HCEC 1CT (cell line): ENCODE data around the gene NPBWR2.

ENCODE experiments used
- DNase-seq: peaks from one replicate; pipeline ENCODE4 v3.0.0-alpha.2; 2017

The NPBWR2 gene

DNA sequence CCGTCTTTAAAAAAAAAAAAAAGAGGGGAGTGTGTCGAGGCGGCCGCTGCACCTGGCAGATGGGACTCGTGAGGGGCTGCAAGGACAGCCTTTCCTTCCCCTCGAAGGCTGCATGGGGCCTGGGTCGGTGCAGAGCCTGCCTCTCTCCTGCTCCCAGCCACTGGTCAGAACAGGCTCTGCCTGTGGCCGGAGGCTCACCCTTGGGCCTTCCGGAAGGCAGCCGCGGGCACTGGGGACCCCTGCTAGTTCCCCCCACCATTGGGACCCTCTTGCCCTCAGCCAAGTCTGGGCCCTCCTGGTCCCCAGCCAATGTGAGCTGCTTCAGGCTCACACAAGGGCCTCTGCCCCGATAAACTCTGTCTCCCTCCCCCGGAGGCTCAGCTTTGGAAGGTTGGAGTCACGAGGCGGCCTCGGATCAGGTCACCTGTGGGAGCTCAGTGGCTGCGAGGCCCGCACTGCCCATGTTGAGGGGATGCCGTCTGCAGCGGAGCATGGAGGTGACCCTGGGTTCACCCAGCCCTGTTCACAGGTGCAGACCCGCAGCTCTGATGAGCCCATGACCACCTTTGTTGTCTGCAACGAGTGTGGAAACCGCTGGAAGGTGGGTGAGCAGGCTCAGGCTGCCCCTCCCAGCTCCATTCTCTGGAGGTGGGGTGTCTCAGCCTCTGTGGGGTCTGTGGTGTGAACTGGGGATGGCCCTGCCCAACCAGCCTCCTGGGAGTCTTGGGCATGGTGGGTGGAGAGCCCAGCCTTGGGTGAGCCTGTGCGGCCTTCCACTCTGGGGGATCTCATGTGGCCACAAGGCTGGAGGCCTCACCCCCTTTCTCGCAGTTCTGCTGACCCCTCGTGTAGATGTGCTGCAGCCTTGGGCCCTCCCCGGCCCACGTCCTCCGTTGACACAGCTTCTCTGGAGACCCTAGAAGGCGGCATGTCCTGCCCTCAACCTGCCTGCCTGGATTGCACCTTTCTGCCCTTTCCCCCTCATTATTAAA is 35.7 kb downstream of the NPBWR2 start:
- no peak for DNase-seq

DNA sequence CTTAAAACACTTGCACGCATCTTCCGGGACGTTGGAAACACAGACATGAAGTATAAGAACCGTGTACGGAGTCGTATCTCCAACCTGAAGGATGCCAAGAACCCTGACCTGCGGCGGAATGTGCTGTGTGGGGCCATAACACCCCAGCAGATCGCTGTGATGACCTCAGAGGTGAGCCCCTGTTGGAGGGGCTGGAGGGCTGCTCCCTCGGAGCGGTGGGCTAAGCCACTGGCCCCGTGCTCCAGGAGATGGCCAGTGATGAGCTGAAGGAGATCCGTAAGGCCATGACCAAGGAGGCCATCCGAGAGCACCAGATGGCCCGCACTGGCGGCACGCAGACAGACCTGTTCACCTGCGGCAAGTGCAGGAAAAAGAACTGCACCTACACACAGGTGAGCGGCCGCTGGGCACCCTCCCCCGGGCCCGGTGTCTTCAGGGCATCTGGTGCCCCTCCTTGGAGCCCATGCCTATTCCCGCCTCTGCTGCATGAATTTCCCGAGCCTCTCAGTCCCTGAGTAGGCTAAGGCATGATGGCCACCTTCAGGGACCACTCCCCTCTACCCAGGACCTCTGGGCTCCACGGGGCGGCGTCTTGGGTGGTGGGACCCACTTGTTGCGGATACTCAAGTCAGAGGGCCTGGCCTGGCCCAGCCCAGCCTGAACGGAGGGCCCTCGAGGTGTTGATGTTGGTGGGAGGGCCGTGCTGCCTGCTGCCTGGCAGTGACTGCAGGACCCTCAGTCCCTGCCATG is 36.9 kb downstream of the NPBWR2 start:
- no peak for DNase-seq

DNA sequence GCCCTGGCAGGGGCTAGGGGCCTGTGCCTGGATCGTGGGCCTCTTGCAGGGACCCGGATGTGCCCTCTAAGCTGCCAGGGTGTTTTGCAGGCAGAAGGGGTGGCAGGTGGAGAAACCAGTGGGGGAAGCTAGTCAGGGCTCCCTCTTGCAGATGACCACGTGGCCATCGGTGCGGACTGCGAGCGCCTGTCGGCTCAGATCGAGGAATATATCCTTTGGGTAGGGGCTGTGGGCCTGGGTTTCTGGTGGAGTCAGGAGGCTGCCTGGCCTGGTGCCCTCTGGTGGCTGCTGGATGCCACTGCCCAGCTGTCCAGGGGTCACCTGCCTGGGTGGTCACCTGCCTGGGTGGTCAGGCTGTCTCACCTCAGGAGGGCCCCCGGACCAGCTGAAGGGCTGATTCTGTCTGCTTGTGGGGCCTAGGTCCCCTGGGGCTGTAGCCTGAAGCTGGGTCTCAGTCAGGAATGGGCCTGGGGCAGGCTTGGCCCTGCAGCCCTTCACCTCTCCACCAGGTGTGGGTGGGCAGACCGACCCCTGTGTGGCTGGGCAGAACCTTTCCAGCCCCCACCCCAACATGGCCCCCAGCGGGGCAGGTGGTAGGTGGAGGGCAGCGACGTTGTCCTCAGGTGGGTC is 37.6 kb downstream of the NPBWR2 start:
- no peak for DNase-seq

DNA sequence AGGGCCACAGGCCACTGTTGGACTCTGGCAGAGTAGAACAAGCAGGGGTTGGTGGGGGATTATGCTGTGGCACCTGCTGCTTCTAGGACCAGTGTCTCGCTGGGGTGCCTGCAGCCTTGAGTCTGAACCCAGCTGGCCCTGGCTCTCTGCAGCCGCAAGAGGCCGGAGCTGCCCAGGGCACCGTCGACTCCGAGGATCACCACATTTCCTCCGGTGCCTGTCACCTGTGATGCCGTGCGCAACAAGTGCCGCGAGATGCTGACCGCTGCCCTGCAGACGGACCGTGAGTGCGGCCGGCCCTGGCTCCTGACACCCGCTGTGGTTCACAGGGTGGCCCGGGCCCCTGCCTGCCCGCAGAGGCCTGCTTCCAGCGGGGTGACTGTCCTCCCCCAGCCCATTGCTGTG is 38.2 kb downstream of the NPBWR2 start:
- no peak for DNase-seq

DNA sequence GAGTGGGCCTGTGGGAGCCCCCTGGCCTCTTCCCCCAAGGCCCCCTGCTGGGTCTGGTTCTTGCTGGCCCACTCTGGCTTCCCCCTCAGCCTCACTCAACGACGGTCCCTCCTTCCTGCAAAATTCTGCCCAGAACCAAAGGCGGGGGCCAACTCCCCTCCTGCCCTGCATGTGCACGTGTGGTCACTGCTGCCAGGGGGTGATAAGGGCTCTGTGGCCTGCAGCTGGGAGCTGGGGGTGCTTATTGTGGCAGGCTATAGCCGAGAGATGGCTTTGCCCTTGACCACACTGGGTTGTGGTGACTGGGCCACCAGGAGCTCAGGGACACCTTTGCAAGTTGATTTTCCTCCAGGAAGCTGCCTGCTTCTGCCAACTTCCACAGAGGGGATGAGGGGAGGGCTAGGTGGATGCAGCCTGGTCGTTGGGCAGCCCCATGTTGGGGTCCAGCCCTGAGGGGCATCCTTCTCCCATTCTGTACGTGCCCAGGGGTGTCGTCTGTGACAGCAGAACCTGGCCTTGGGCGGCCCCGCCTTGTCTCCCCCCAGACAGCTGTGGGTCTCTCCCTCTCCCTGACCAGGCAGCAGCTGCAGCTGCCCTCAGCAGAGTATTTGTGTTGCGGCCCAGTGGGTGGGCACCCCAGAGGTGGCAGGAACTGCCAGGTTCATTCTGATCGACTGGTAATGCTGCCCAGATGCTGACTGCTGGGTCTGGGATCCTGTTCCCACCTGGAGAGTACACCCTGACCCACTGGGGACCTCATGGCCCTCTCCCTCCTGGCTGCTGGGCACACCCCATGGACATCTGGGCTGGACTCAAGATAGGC is 38.8 kb downstream of the NPBWR2 start:
- DNase-seq, result no peak

DNA sequence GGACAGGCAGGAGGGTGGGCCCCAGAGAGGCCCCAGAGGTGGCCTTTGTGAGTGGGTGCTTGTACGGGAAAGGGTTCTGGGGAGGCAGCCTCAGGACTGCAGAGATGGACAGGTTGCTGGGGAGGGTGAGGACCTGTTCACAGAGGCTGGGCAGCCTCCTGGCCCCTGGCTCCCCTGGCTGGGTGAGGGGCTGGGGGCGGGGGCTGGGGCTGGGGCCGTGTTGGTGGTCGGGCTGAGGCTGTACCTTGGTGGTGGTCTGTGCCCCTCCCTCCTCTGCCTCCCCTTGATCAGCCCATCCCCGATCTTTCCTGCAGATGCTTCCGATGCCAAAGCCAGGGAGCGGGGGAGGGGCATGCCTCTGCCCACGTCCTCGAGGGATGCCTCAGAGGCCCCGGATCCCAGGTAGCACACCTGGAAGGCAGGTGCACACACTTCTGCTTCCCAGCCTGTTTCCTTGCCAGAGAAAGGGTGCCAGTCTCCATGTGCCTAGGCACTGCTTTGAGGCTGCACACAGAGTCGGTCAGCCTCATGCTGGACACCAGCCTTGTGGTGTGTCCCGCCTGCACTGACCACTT is 39.5 kb downstream of the NPBWR2 start:
- no peak for DNase-seq

DNA sequence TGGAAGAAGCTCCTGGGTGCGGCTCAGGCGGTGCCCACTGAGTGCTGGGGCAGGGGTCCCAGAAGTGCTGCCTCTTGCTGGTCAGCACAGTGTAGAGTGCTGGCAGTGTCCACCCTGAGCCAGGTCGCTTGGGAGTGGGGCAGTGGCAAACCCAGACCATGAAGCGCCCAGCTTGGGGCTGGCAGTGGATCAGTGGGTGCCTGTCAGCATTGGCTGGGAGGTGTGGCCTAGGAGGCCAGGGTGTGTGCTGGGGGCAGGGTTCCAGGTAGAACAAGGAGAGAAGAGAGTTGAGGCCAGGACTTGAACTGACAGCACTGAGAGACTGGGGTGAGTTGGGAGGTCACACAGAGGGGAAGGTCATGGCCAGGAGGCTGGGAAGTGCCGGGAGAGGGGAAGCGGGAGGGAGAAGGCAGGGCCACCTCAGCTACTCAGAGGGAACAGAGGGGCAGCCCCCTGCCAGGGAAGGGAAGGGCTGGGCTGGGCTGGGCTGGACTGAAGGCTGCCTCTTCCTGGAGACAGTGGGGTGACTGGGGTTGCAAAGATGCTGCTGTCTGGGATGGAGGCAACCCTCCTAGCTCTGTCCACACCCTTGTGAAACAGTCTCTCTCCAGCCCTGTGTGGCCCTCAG is 40.2 kb downstream of the NPBWR2 start:
- DNase-seq, result no peak

DNA sequence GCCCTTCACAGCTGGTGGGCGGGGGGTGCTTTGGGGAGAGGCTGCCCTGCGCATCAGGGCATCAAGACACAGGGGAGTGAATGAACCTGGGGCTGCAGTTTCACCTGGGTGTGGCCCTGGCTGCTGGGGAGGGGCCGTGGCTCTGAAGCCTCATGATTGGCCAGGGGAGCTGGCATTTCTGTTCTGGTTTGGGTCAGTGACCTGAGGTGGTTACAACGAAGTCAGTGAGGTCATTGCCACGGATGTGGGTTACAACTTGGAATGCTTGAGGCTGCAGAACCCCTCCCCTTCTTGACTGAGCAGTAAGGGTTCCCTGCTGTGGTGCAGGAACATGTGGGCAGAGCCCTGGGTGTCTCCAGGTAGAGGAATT is 41.4 kb downstream of the NPBWR2 start:
- DNase-seq, result peak; percentile 77

DNA sequence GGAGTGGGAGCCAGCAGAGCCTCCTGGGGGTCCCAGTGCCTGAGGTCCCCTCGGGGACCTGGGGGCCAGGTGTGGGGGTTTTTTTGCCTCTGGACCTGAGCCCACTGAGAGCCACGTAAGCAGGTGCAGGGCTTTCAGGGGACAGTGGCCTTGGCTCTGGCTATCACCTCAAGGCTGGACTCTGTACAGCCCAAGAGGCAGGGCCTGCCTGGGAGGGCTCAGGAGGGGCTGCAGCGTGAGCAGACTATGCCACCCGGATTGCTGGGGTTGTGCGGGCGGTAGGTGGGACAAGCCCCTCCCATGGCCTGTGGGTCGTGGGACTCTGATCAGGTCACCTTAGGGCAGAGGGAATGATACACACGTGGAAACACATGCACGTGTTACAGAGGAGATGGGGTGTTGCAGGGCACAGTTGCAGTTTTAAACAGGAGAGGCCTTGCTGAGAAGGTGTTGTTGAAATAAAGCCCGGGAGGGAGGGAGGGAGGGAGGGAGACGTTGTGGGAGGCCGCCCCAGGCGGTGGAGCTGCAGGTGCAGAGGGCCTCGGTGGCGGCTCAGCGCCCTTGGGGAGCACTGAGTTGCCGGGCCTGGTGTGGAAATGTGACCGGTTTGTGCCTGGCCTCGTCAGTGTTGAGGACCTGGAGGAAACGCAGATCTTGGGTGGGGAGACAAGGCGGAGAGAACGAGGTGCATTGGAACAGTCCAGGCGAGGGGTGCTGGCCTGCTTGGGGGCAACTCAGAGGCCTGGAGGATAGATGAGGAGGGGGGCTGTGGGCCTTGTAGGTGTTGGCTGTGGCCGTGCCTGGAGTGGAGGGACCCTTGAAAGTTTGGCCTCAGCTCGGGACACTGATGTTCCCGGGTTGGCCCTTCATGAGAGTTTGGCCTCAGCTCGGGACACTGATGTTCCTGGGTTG is 42.0 kb downstream of the NPBWR2 start:
- no peak for DNase-seq

DNA sequence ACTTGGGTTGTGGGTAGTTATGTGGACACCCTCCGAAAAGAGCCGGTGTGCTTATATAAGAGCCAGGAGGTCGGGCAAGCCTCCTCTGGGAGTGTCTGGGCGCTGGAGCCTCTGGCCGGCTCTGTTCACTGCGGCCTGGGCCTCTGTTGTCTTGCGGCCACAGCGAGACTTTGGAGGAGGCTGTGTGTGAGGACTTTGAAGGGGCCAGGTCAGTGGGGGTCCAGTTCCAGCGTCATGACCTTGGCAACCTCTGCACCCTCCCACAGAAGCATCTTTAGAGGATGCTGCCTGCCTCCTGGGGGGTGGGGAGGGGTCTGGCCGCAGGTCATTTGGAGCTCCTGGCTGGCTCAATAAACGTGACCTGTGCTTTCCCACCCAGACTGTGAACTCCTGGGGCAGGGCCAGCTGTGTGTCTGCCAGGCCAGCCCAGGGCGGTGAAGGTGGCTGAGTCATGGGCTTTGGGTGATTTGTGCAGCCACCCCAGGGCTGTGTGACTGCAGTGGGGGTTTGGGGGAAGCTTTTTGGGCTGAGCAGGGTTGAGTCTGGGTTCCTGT is 43.1 kb downstream of the NPBWR2 start:
- peak; percentile 68 for DNase-seq

DNA sequence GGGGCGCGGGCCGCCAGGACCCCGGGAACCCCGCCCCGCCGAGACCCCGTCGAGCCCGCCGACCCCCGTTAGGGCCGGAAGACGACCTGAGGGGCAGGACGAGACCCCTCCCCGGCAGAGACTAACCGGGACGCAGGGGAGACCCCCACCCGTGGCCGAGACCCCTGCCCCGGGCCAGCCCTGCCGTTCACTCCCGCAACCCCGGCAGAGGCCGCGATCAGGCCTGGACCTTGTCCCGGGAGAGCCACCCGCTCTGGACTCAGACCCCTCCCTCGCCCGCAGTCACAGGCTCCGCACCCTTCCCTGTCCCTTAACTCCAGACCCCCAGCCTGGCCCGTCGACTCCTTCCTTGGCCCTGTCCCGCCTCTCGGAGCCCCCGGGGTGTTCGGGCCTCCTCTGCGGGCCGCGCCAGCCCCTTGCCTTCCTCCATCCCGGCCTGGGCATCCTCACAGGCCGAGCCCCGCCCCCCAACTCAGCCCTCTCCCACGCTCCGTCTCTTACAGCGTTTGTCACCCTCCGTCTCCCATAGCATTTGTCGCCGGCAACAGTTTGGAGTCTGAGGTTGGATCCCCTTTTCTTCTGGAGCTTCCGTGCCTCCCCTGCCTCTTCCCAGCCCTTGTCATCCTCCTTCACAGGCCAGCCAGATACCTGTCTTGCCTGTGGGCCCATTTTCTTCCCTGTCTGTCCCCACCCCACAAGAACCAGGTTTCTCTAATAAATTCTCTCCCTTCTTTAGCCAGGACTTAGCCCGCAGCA is 43.8 kb downstream of the NPBWR2 start:
- no peak for DNase-seq

DNA sequence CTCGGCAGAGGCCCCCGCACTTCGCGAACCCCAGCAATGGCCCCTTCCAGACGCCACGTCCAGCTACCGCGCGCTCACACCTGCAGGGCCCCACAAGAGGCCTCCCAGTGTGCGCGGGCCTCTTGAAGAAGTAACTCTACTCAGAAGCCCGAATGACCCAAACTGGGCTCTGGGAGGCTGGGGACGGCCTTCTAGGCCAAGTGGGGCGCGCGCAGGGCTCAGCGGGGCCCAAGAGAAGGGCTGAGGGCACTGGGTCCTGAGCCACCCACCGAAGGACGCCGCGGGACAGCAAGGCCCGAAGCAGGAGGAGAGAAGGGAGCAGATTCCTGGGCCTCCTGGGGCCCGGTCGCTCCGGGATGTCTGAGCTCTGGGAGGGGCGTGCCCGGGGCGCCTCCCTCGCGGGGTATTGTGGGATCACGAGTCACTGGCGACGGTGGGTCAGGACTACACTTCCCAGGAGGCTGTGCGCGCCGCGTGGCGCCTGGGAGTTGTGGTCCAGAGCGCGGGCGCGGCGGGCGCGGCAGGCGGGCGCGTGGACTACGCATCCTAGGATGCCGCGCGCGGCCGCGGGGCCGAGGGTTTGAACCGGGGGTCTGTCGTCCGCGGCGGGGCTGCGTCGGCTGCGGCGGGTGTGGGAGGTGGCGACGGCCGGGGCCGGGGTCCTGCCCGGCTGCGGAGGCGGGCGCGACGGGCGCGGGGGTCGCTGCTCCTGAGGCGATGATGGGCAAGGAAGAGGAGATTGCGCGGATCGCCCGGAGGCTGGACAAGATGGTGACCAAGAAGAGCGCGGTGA is 44.6 kb downstream of the NPBWR2 start, which contains the start of gene TCEA2:
TCEA2 (plus strand) TSS at position 603 of the 793 bp plus-strand sequence; CDS start at position 718, 115 bp downstream.
- peak; percentile 96 for DNase-seq

DNA sequence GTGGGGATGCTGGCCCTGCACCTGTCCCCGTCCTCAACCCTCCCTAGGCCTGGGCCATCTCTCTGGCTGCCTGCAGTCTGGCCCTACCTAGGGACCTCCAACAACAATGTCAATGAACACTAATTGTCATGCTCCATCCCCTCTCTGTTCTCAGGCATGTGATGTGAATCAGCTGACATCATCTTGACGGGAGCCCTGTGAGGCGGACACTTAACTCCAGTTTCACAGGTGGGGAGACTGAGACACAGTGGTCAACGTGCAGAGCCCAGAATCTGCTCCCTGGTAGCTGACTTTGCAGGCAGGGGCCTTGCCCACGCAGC is 45.1 kb downstream of the NPBWR2 start:
- DNase-seq, result no peak

DNA sequence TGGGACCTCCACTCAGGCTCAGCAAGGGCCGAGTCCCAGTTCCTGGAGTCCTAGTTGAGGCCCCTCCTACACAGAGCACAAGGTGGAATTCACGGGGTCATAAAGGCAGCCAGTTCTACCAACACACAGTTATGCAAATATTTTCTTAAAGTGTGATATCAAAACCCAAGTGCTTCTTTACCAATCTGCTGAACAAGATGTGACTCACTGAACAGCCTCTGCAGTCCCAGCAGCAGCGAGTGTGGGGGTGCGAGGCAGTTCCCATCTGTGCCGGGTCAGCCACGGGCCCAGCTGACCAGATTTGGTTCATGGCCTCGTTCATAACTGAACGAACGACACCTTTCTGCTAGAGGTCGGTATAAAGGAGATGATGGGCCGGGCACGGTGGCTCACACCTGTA is 48.8 kb downstream of the NPBWR2 start:
- DNase-seq, result peak; percentile 58

DNA sequence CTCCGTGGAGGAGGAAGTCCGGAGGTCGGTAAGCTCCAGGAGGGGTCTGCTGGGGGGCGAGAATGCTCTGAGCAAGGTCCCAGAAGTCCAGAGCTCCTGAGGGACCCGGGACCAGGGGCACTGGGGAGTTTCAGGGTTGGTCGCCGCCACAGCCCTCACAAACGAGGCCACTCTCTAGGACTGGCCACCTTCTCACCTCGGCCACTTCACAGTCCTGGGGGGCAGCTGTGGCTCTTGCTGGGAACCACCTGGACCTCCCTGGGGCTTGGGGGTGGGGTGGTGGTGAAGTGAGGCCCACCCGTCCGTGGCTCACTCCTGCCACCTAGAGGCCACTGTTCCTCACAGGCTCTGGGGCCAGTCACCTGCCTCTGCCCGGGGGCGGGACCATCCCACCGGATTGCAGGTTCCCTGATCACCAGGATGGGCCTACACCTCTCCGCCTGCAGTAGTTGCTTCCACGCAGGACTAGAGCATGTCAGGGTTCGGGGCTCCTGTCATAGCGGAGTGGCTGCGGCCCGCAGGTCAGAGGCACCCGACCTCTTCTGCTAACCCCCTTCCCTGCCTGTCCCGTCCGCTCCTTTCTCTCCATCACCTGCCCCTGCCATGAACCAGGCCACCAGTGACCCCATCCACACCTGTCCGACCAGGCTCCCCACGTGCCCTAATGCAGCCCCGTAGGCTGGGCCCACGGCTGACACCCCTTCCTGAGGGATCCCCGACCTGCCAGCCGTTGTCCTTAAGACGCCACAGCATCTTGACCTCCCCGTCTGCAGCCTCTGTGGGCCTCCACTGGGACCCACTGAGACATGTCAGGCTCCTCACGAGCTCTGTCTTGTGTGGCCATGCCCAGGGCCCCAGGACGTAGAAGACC is 49.5 kb downstream of the NPBWR2 start:
- no peak for DNase-seq

DNA sequence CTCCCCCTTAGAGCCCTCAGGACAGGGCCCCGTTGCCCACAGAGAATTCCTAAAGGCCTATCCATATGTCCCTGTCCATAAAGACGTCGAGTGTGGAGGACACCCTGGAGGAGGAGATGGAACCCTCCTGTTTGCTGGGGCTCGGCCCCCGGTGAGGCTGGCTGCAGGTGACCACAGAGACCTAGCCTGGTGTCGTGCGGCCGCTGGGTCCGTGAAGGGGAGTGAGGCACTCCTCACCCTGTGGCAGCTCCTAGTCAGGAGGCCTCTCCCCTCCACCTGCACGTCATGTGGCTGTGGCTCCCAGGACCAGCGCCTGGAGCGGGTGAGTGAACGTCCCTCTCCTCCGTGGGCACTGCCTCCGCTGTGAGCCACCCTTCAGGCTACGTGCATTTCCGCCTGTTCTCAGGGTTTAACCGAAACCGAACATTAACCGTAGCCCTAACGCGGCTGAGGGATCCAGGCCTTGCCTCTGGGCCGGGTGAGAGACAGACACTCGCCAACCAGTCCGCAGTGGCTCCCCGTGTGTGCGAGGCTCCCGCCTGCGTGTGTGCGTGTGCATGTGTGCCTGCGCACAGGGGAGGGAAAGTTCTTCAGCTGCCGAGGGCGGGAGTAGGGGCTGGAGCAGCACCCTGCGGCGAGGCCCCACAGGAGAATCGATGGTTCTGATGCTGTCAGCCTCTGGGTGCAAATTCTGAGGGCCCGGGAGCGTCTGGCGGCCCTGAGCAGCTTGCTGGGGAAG is 50.3 kb downstream of the NPBWR2 start:
- no peak for DNase-seq

DNA sequence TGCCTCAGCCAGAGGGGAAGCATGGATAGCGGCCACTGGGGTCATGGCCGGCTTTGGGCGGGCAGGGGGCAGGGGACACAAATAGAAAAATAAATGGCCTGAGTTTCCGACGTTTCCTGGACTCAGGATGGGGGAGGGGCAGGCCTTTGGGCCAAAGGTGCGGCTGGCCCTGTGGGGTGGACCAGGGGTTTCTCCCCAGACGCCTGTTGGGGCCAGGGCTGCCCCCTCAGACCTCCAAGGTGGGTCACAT is 50.8 kb downstream of the NPBWR2 start:
- no peak for DNase-seq
